MCF 10A (cell line): ENCODE data around the gene MFN2. TPM values are rescaled to one million over a fixed set of nuclear protein-coding genes. Genes with fewer than 3 reads are reported as not detected.

Source experiments
- BruUV-seq: library from RNA; stranded (reverse); fragments of 400-500 nt; replicated peaks from 2 replicates; lab custom pipeline; 2021; lab: Mats Ljungman, UMichigan
- CTCF ChIA-PET: fragments of 300-600 bp; sonication (Branson Sonifier 250); formaldehyde crosslinking; extraction: SDS; loops from one replicate; lab custom pipeline; 2021; ENCODE audit warnings: antibody characterized with exemption, inconsistent platforms; lab: Yijun Ruan, JAX
- POLR2A ChIA-PET: fragments of 300-600, 350-650 bp; sonication (Branson Sonifier 250); formaldehyde crosslinking; extraction: SDS; loops from one replicate; lab custom pipeline; 2020; ENCODE audit warnings: antibody characterized with exemption, inconsistent platforms; lab: Yijun Ruan, JAX
- DNase-seq: peaks from one replicate; pipeline ENCODE4 v3.0.0-alpha.2; 2018; ENCODE audit not compliant: unreplicated experiment
- H3K27ac Mint-ChIP-seq: one replicate; pipeline ENCODE4 v1.8.0; 2022; ENCODE audit warnings: mild to moderate bottlenecking, low read depth, mixed read lengths; ENCODE audit not compliant: unreplicated experiment
- H3K27me3 Mint-ChIP-seq: one replicate; pipeline ENCODE4 v1.8.0; 2022; ENCODE audit warnings: mixed read lengths; ENCODE audit not compliant: insufficient read depth, unreplicated experiment
- H3K36me3 Mint-ChIP-seq: one replicate; pipeline ENCODE4 v1.8.0; 2022; ENCODE audit warnings: mild to moderate bottlenecking, moderate library complexity, mixed read lengths; ENCODE audit not compliant: insufficient read depth, unreplicated experiment
- H3K4me1 Mint-ChIP-seq: one replicate; pipeline ENCODE4 v1.8.0; 2022; ENCODE audit warnings: mixed read lengths; ENCODE audit not compliant: insufficient read depth, unreplicated experiment
- H3K4me3 Mint-ChIP-seq: one replicate; pipeline ENCODE4 v1.8.0; 2022; ENCODE audit warnings: mild to moderate bottlenecking, moderate library complexity, mixed read lengths; ENCODE audit not compliant: unreplicated experiment
- H3K9me3 Mint-ChIP-seq: one replicate; pipeline ENCODE4 v1.8.0; 2022; ENCODE audit warnings: mixed read lengths; ENCODE audit not compliant: unreplicated experiment
- intact Hi-C: fragments of 100-400 bp; cut with micrococcal nuclease; formaldehyde crosslinking; loops from 2 replicates; pipeline ENCODE4 v1.14.1; 2022
- total RNA-seq: library from RNA; stranded (reverse); gene quantifications from 2 replicates; pipeline ENCODE4 v1.2.3, GENCODE V29; 2022
- TF ChIP-seq, protein P1 (sequence below): fragments of 200-600 bp; IDR thresholded peaks from one replicate; pipeline ENCODE4 v1.8.0; 2022; ENCODE audit warnings: antibody characterized with exemption, mild to moderate bottlenecking; ENCODE audit not compliant: unreplicated experiment

Gene MFN2
- total RNA-seq, 1 experiment from 2014 or later = 105 TPM

DNA sequence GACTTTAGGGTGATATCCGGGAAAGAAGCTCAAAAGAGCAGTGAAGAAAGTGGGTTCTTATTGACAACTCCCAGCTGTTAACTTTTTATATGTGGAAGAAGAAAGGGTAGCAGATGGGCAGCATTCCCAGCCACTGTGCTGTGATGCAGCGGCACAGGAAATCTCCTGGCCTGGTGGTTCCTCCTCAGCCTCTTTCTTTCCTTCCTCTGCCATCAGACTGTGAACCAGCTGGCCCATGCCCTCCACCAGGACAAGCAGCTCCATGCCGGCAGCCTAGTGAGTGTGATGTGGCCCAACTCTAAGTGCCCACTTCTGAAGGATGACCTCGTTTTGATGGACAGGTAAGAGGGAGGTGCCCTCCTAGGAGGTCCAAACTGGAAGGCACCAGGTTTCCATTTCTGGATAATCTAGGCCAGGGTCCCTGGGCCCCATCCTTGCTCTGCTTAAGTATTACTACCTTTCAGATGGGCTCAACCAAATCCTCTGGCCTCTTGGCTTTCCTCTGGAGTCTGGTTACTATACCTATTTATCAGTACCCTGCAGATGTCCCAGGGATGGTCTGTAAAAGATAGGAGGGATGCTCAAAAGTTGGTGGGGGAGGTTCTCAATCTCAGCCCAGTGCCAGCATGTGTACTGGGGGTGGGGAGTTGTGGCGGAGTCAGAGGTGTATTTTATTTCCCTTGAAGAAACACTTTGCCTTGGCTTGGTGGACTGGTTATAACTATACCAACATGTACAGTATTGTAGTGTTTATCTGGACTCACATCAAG lies 17.0 kb downstream of the MFN2 start:
- TF ChIP-seq, protein P1, sequence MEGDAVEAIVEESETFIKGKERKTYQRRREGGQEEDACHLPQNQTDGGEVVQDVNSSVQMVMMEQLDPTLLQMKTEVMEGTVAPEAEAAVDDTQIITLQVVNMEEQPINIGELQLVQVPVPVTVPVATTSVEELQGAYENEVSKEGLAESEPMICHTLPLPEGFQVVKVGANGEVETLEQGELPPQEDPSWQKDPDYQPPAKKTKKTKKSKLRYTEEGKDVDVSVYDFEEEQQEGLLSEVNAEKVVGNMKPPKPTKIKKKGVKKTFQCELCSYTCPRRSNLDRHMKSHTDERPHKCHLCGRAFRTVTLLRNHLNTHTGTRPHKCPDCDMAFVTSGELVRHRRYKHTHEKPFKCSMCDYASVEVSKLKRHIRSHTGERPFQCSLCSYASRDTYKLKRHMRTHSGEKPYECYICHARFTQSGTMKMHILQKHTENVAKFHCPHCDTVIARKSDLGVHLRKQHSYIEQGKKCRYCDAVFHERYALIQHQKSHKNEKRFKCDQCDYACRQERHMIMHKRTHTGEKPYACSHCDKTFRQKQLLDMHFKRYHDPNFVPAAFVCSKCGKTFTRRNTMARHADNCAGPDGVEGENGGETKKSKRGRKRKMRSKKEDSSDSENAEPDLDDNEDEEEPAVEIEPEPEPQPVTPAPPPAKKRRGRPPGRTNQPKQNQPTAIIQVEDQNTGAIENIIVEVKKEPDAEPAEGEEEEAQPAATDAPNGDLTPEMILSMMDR = no peak
- H3K4me3 Mint-ChIP-seq = no peak overlapping the region
- ChIA-PET CTCF (interaction anchor here (0.7 kb wide), 1 partner anchor 347 kb away, joined by 3 read pairs; no protein-coding TSS in a partner anchor), POLR2A (interaction anchor here (0.5 to 0.9 kb wide), 2 partner anchors 15 to 90 kb away, joined by 3 to 4 read pairs; no protein-coding TSS in a partner anchor)
- no peaks in the 10 kb centered on the region for H3K27me3 Mint-ChIP-seq
- no peak overlapping the region for H3K27ac Mint-ChIP-seq
- peaks cover 10% of the 10 kb centered on the region for H3K4me1 Mint-ChIP-seq
- no TSS peak for BruUV-seq
- DNase-seq = no peak
- H3K9me3 Mint-ChIP-seq = no peaks in the 10 kb centered on the region
- H3K36me3 Mint-ChIP-seq = peaks cover 95% of the 10 kb centered on the region
- intact Hi-C loops = no loop called here

DNA sequence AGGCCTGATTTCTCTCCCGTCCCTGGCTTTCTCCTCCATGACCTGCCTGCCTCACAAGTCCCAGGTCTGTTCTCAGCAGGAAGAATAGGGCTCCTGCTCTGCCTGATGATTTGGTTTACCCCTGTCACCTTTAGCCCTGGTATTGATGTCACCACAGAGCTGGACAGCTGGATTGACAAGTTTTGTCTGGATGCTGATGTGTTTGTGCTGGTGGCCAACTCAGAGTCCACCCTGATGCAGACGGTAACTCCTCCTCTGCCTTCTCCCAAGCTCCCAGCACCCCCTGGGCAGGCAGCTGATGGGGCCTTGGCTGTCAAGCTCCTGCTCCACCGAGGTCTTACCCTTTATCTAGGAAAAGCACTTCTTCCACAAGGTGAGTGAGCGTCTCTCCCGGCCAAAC lies 18.4 kb downstream of the MFN2 start:
- no peak overlapping the region for H3K4me3 Mint-ChIP-seq
- DNase-seq = no peak
- H3K4me1 Mint-ChIP-seq = peaks cover 11% of the 10 kb centered on the region
- ChIA-PET CTCF (interaction anchor here (0.8 kb wide), 1 partner anchor 89 kb away, joined by 3 read pairs; no protein-coding TSS in a partner anchor), POLR2A (no interaction called here)
- no peak overlapping the region for H3K27ac Mint-ChIP-seq
- H3K36me3 Mint-ChIP-seq = peaks cover 95% of the 10 kb centered on the region
- TF ChIP-seq, protein P1 = no peak
- H3K9me3 Mint-ChIP-seq = no peaks in the 10 kb centered on the region
- H3K27me3 Mint-ChIP-seq = no peaks in the 10 kb centered on the region
- intact Hi-C loops = no loop called here
- BruUV-seq = no TSS peak

DNA sequence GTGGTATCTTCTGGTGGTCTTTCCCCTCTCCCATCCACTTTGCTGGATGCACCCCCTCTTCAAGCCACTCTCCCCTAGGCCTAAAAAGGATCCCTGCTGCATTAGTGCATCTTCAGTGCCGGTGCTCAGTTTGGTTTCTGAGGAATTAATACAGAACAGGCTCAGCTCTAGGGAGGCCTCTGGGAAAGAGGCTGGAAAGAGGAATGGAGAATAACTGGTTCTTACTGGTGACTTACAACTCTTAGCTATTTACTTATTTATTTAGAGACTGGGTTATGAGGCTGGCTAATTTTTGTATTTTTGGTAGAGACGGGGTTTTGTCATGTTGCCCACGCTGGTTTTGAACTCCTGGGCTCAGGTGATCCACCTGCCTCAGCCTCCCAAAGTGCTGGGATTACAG lies 19.0 kb downstream of the MFN2 start:
- CTCF ChIA-PET = interaction anchor here (0.6 to 0.8 kb wide), 2 partner anchors 89 to 178 kb away, joined by 3 read pairs; no protein-coding TSS in a partner anchor
- BruUV-seq = no TSS peak
- no peak for DNase-seq
- Mint-ChIP-seq H3K27me3 (no peaks in the 10 kb centered on the region), H3K36me3 (peaks cover 95% of the 10 kb centered on the region), H3K4me3 (no peak overlapping the region), H3K9me3 (no peaks in the 10 kb centered on the region), H3K27ac (no peak overlapping the region), H3K4me1 (peaks cover 11% of the 10 kb centered on the region)
- TF ChIP-seq, protein P1 = no peak
- intact Hi-C loops = no loop called here
- POLR2A ChIA-PET = no interaction called here

DNA sequence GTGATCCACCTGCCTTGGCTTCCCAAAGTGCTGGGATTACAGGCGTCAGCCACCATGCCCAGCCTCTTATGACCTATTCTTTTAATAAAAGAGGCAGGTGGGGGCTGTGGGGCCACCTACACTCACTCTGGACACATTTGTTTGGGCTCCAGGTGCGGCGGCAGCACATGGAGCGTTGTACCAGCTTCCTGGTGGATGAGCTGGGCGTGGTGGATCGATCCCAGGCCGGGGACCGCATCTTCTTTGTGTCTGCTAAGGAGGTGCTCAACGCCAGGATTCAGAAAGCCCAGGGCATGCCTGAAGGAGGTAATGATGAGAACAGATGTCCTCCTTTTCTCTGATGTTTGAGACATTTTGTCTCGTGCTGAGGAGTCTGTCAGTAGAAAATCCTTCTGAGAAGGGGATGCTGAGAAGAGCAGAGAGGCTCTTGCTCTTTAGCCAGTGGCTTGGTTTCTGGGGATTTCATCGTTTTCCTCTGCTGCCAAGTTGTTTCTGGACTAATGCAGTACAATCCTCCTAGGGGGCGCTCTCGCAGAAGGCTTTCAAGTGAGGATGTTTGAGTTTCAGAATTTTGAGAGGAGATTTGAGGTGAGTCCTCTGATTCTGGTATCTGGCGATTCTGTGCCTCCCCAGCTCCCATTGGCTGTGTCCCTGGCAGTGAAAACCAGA lies 21.1 kb downstream of the MFN2 start:
- Mint-ChIP-seq H3K27ac (peak overlapping the region; percentile 79), H3K27me3 (no peaks in the 10 kb centered on the region), H3K9me3 (no peaks in the 10 kb centered on the region), H3K4me3 (no peak overlapping the region), H3K36me3 (peaks cover 100% of the 10 kb centered on the region), H3K4me1 (peaks cover 11% of the 10 kb centered on the region)
- ChIA-PET POLR2A (interaction anchor here (0.9 to 3.3 kb wide), 3 partner anchors 17 to 20 kb away, joined by 3 to 21 read pairs (median 8); partner anchors contain the start of genes MFN2 and MIIP), CTCF (interaction anchor here (0.6 to 1.0 kb wide), 3 partner anchors 8 to 160 kb away, joined by 3 read pairs; no protein-coding TSS in a partner anchor)
- peak; percentile 61 for DNase-seq
- BruUV-seq = TSS peak; percentile 34
- intact Hi-C loops = no loop called here
- TF ChIP-seq, protein P1 = peak; percentile 10
